GM19463 (cell line): ENCODE results near the gene CHSY1.

Experiments used
- ATAC-seq: cut with Tn5 transposase; IDR thresholded peaks from one replicate; pipeline ENCODE4 v1.9.1; 2021; ENCODE audit warnings: mild to moderate bottlenecking, moderate library complexity; ENCODE audit not compliant: unreplicated experiment

Gene CHSY1

GRCh38 chr15:101269479-101270223, 17.8 kb upstream of the CHSY1 start:
- no peak for ATAC-seq

- ATAC-seq = no peak
These were observed 15.7 kb upstream of the CHSY1 start for GRCh38 chr15:101267320-101268104.

- no peak for ATAC-seq
These were observed 14.9 kb upstream of the CHSY1 start for GRCh38 chr15:101266787-101267186.

GRCh38 chr15:101266034-101266433, 14.2 kb upstream of the CHSY1 start:
- ATAC-seq = no peak

GRCh38 chr15:101264911-101265641, 13.2 kb upstream of the CHSY1 start:
- ATAC-seq = peak; percentile 71

GRCh38 chr15:101264011-101264410, 12.2 kb upstream of the CHSY1 start:
- ATAC-seq = peak; percentile 44

GRCh38 chr15:101262551-101262950, 10.7 kb upstream of the CHSY1 start:
- no peak for ATAC-seq

- ATAC-seq = peak; percentile 48
These were observed 6.6 kb upstream of the CHSY1 start for GRCh38 chr15:101258238-101259144.

GRCh38 chr15:101256757-101257156, 4.9 kb upstream of the CHSY1 start:
- no peak for ATAC-seq

GRCh38 chr15:101255615-101256241, 3.9 kb upstream of the CHSY1 start:
- ATAC-seq = no peak

- no peak for ATAC-seq
These were observed 3.2 kb upstream of the CHSY1 start for GRCh38 chr15:101255051-101255395.

- no peak for ATAC-seq
These were observed 2.6 kb upstream of the CHSY1 start for GRCh38 chr15:101254157-101255050.

- no peak for ATAC-seq
These were observed 988 bp upstream of the CHSY1 start for GRCh38 chr15:101252836-101253235.

- peak; percentile 36 for ATAC-seq
These were observed 697 bp downstream of the CHSY1 start for GRCh38 chr15:101250873-101251829.

GRCh38 chr15:101250341-101250831, 1.5 kb downstream of the CHSY1 start:
- ATAC-seq = no peak

- no peak for ATAC-seq
These were observed 3.6 kb downstream of the CHSY1 start for GRCh38 chr15:101248274-101248673.

- ATAC-seq = no peak
These were observed 4.8 kb downstream of the CHSY1 start for GRCh38 chr15:101246824-101247745.
